MM.1S (cell line): Measurements from ENCODE around the gene TAC4.

Experiments
- DNase-seq: peaks from one replicate; pipeline ENCODE4 v3.0.0-alpha.2; 2015
- H2AFZ ChIP-seq: fragments of 300-600 bp; sonication (generic); 2 replicates; pipeline ENCODE4 v1.6.0; 2016; ENCODE audit warnings: antibody characterized with exemption, low read length
- H3F3A ChIP-seq: fragments of 300-600 bp; sonication (generic); 2 replicates; pipeline ENCODE4 v1.6.1; 2016; ENCODE audit warnings: mild to moderate bottlenecking, antibody characterized with exemption, low read length, moderate library complexity, mixed read lengths; ENCODE audit not compliant: insufficient read depth
- H3K27ac ChIP-seq: fragments of 300-600 bp; sonication (generic); 2 replicates; pipeline ENCODE4 v1.5.1; 2016; ENCODE audit warnings: mild to moderate bottlenecking, low read length
- H3K27me3 ChIP-seq: fragments of 300-600 bp; sonication (generic); replicated peaks from 2 replicates; pipeline ENCODE4 v1.6.0; 2016; ENCODE audit warnings: low read length; ENCODE audit not compliant: insufficient read depth
- H3K36me3 ChIP-seq: fragments of 300-600 bp; sonication (generic); replicated peaks from 2 replicates; pipeline ENCODE4 v1.6.1; 2016; ENCODE audit warnings: mild to moderate bottlenecking, low read length, mixed read lengths; ENCODE audit not compliant: insufficient read depth
- H3K4me1 ChIP-seq: fragments of 300-600 bp; sonication (generic); 2 replicates; pipeline ENCODE4 v1.6.1; 2016; ENCODE audit warnings: low read length, mixed read lengths
- H3K4me2 ChIP-seq: fragments of 300-600 bp; sonication (generic); 2 replicates; pipeline ENCODE4 v1.6.0; 2016; ENCODE audit warnings: low read depth, low read length
- H3K4me3 ChIP-seq: fragments of 300-600 bp; sonication (generic); 2 replicates; pipeline ENCODE4 v1.5.1; 2016; ENCODE audit warnings: low read length, mixed read lengths
- H3K79me2 ChIP-seq: fragments of 300-600 bp; sonication (generic); 2 replicates; pipeline ENCODE4 v1.6.1; 2016; ENCODE audit warnings: mixed run types, low read length, mixed read lengths
- H3K9ac ChIP-seq: fragments of 300-600 bp; sonication (generic); 2 replicates; pipeline ENCODE4 v1.6.1; 2016; ENCODE audit warnings: low read length, mixed read lengths
- H3K9me2 ChIP-seq: fragments of 300-600 bp; sonication (generic); replicated peaks from 2 replicates; pipeline ENCODE4 v1.6.1; 2016; ENCODE audit warnings: mild to moderate bottlenecking, low read length, mixed read lengths; ENCODE audit not compliant: insufficient read depth
- H3K9me3 ChIP-seq: fragments of 300-600 bp; sonication (generic); replicated peaks from 2 replicates; pipeline ENCODE4 v1.6.1; 2016; ENCODE audit warnings: mild to moderate bottlenecking, low read length, mixed read lengths; ENCODE audit not compliant: insufficient read depth
- H4K20me1 ChIP-seq: fragments of 300-600 bp; sonication (generic); 2 replicates; pipeline ENCODE4 v1.6.1; 2016; ENCODE audit warnings: mild to moderate bottlenecking, low read length, moderate library complexity, mixed read lengths; ENCODE audit not compliant: insufficient read depth
- EZH2 ChIP-seq: fragments of 300-600 bp; sonication (generic); optimal IDR thresholded peaks from 2 replicates; pipeline ENCODE3; 2017; ENCODE audit warnings: low read depth, mild to moderate bottlenecking, antibody characterized with exemption, low read length, mixed read lengths
- EZH2phosphoT487 ChIP-seq: fragments of 300-600 bp; sonication (generic); IDR thresholded peaks from 2 replicates; pipeline ENCODE4 v1.6.1; 2018; ENCODE audit warnings: antibody characterized with exemption, low read length
- TF ChIP-seq, protein P1 (sequence below): fragments of 300-600 bp; sonication (generic); IDR thresholded peaks from 2 replicates; pipeline ENCODE4 v1.5.1; 2016; ENCODE audit warnings: antibody characterized with exemption, low read length, mixed read lengths

The TAC4 gene, protein sequence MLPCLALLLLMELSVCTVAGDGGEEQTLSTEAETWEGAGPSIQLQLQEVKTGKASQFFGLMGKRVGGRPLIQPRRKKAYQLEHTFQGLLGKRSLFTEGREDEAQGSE

DNA sequence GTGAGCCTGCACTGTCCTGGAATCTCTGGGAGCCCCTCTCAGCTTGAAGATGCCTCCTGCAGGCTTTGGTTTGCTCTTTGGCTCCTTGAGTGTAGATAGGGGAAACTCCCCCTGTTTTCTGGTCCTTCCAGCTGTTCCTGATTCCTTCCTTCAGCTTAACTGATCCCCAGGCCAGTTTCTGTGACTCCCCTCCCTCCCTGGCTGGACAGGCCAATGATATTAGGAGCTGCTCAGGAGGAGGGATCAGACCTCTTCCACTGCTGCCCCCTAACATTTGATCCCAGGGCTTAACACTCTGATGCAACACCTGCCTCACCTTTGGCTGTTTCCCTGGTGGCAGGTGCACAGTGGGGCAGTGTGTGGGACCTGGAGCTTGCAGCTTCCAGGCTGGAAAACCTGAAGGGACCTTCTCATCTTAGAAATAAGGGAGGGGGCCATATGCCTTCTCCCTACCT is at the start of gene TAC4:
Gene TAC4, minus strand, starts transcription at position 51 of the 455 bp plus-strand sequence. CDS start 52 bp downstream, outside the sequence.
- Histone ChIP-seq H4K20me1 (no peaks in the 10 kb centered on the region), H3K9ac (no peak within 1 kb of the TSS), H3K9me2 (no peaks in the 10 kb centered on the region), H2AFZ (no peak within 1 kb of the TSS), H3K27ac (no peak within 1 kb of the TSS), H3K4me3 (no peak within 1 kb of the TSS), H3K9me3 (no peaks in the 10 kb centered on the region), H3K4me1 (0 out of 2 replicates have a peak, but pooled peaks cover 4% of the 10 kb centered on the region), H3F3A (no peaks in the 10 kb centered on the region), H3K27me3 (peaks cover 8% of the 10 kb centered on the region), H3K36me3 (no peaks in the 10 kb centered on the region), H3K4me2 (no peak within 1 kb of the TSS), H3K79me2 (no peaks in the 10 kb centered on the region)
- TF ChIP-seq, protein P1, sequence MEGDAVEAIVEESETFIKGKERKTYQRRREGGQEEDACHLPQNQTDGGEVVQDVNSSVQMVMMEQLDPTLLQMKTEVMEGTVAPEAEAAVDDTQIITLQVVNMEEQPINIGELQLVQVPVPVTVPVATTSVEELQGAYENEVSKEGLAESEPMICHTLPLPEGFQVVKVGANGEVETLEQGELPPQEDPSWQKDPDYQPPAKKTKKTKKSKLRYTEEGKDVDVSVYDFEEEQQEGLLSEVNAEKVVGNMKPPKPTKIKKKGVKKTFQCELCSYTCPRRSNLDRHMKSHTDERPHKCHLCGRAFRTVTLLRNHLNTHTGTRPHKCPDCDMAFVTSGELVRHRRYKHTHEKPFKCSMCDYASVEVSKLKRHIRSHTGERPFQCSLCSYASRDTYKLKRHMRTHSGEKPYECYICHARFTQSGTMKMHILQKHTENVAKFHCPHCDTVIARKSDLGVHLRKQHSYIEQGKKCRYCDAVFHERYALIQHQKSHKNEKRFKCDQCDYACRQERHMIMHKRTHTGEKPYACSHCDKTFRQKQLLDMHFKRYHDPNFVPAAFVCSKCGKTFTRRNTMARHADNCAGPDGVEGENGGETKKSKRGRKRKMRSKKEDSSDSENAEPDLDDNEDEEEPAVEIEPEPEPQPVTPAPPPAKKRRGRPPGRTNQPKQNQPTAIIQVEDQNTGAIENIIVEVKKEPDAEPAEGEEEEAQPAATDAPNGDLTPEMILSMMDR: no peak
- TF ChIP-seq EZH2 (no peak), EZH2phosphoT487 (no peak)
- no peak for DNase-seq

DNA sequence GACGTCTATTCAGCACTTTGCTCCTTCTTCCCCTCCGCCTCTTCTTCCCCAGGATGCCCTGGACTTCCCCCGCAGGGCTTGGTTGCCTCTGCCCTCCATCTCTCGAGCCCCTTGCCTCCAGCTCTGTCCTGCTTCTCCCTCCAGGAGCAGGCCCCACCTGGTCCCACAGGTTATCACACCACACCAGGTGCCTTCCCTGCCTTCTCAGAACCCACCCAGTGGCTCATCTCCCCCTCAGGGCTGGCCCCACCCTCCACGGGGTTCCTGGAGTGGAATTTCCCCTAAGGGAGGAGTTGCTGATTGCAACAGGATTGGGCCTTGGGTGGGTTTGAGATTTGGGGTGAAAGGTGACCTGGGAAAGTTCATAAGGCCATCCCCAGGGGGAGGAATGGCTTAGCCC is 49.0 kb upstream of the TAC4 start:
- no peaks in the 10 kb centered on the region for H3K79me2 ChIP-seq
- H3K9me2 ChIP-seq: no peaks in the 10 kb centered on the region
- H3K9ac ChIP-seq: no peak overlapping the region
- H3K27me3 ChIP-seq: peaks cover 98% of the 10 kb centered on the region
- no peaks in the 10 kb centered on the region for H4K20me1 ChIP-seq
- no peaks in the 10 kb centered on the region for H3K36me3 ChIP-seq
- H3K9me3 ChIP-seq: no peaks in the 10 kb centered on the region
- DNase-seq: no peak
- no peaks in the 10 kb centered on the region for H3K4me1 ChIP-seq
- no peak overlapping the region for H3K4me2 ChIP-seq
- TF ChIP-seq EZH2phosphoT487: no peak
- TF ChIP-seq, protein P1: no peak
- no peak for TF ChIP-seq EZH2
- no peaks in the 10 kb centered on the region for H3F3A ChIP-seq
- H3K27ac ChIP-seq: no peak overlapping the region
- no peak overlapping the region for H3K4me3 ChIP-seq
- no peak overlapping the region for H2AFZ ChIP-seq

DNA sequence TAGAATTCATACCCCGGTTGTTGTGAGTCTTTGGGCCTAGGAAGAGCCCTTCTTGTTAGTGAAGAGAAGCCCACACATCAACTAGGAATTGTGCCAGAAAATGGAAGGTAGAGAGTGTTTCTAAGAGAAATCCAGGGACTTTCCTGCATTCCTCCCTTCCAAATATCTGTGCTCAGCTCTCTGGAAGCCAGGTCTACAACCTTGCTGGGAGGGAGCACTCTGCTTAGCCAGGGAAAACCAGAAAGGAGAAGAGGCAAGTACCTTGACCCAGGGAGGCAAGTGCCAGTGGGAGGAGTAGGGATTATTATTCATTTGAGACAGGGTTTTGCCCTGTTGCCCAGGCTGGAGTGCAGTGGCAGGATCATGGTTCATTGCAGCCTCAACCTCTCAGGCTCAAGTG is 48.4 kb upstream of the TAC4 start:
- Histone ChIP-seq H4K20me1 (no peaks in the 10 kb centered on the region), H3K27me3 (peaks cover 100% of the 10 kb centered on the region)
- TF ChIP-seq EZH2phosphoT487: no peak
- TF ChIP-seq, protein P1: no peak
- TF ChIP-seq EZH2: no peak

More for the DNA sequence above, 48.4 kb upstream of the TAC4 start:
- Histone ChIP-seq H2AFZ (no peak overlapping the region), H3F3A (no peaks in the 10 kb centered on the region), H3K36me3 (no peaks in the 10 kb centered on the region), H3K9me2 (no peaks in the 10 kb centered on the region), H3K4me3 (no peak overlapping the region), H3K9ac (no peak overlapping the region), H3K4me2 (no peak overlapping the region), H3K27ac (no peak overlapping the region), H3K79me2 (no peaks in the 10 kb centered on the region), H3K4me1 (no peaks in the 10 kb centered on the region), H3K9me3 (no peaks in the 10 kb centered on the region)
- DNase-seq: no peak
